OCI-LY7 (cell line): ENCODE results near the gene HAND2. TPM values are rescaled to one million over a fixed set of nuclear protein-coding genes. Genes with fewer than 3 reads are reported as not detected.

Source experiments
- BruUV-seq: library from RNA; stranded (reverse); fragments of 400-500 nt; replicated peaks from 2 replicates; lab custom pipeline; 2021; lab: Mats Ljungman, UMichigan
- CTCF ChIA-PET: fragments of 300-600 bp; sonication (Branson Sonifier 250); formaldehyde crosslinking; loops from one replicate; lab custom pipeline; 2022; ENCODE audit warnings: antibody characterized with exemption; ENCODE audit not compliant: unreplicated experiment; lab: Charles Lee
- POLR2A ChIA-PET: fragments of 300-600 bp; sonication (Branson Sonifier 250); formaldehyde crosslinking; loops from one replicate; lab custom pipeline; 2022; ENCODE audit warnings: antibody characterized with exemption; lab: Charles Lee
- DNase-seq: peaks from one replicate; pipeline ENCODE4 v3.0.0-alpha.2; 2015; ENCODE audit warnings: low spot score
- H2AFZ ChIP-seq: fragments of 200-600 bp; sonication (generic), shearing (Covaris generic); 2 replicates; pipeline ENCODE4 v1.6.1; 2014; ENCODE audit warnings: mild to moderate bottlenecking, antibody characterized with exemption, low read length, moderate library complexity
- H3K27ac ChIP-seq: fragments of 200-600 bp; sonication (generic); 2 replicates; pipeline ENCODE4 v1.5.1; 2014; ENCODE audit warnings: mixed run types, low read depth, mild to moderate bottlenecking, moderate library complexity, low read length, inconsistent platforms; ENCODE audit not compliant: poor library complexity, severe bottlenecking
- H3K36me3 ChIP-seq: fragments of 200-600 bp; sonication (generic); 2 replicates; pipeline ENCODE4 v1.6.1; 2014; ENCODE audit warnings: mild to moderate bottlenecking, antibody characterized with exemption, low read length, moderate library complexity, mixed read lengths; ENCODE audit not compliant: insufficient read depth
- H3K4me1 ChIP-seq: fragments of 200-600 bp; sonication (generic); 2 replicates; pipeline ENCODE4 v1.5.1; 2014; ENCODE audit warnings: mild to moderate bottlenecking, low read length; ENCODE audit not compliant: insufficient read depth, poor library complexity, severe bottlenecking
- H3K4me2 ChIP-seq: fragments of 200-600 bp; sonication (generic); 2 replicates; pipeline ENCODE4 v1.6.1; 2014; ENCODE audit warnings: mild to moderate bottlenecking, low read length
- H3K4me3 ChIP-seq: fragments of 200-600 bp; sonication (generic); 2 replicates; pipeline ENCODE4 v1.5.1; 2014; ENCODE audit warnings: mild to moderate bottlenecking, low read depth, low read length; ENCODE audit not compliant: poor library complexity, severe bottlenecking
- H3K79me2 ChIP-seq: fragments of 200-600 bp; sonication (generic); 2 replicates; pipeline ENCODE4 v1.6.1; 2016; ENCODE audit warnings: low read depth, mild to moderate bottlenecking, low read length, moderate library complexity, mixed read lengths; ENCODE audit not compliant: insufficient read depth
- H3K9me2 ChIP-seq: fragments of 200-600 bp; sonication (generic); 2 replicates; pipeline ENCODE4 v1.6.1; 2016; ENCODE audit warnings: mild to moderate bottlenecking, low read length, mixed read lengths; ENCODE audit not compliant: insufficient read depth
- H3K9me3 ChIP-seq: fragments of 200-600 bp; sonication (generic); 2 replicates; pipeline ENCODE4 v1.6.1; 2014; ENCODE audit warnings: mild to moderate bottlenecking, mixed run types, low read length, mixed read lengths
- H4K20me1 ChIP-seq: fragments of 200-600 bp; sonication (generic); 2 replicates; pipeline ENCODE4 v1.6.1; 2014; ENCODE audit warnings: mild to moderate bottlenecking, antibody characterized with exemption, low read length, moderate library complexity, mixed read lengths; ENCODE audit not compliant: insufficient read depth
- EZH2phosphoT487 ChIP-seq: fragments of 200-600 bp; sonication (generic); IDR thresholded peaks from 2 replicates; pipeline ENCODE4 v1.6.1; 2018; ENCODE audit warnings: low read depth, borderline replicate concordance, mild to moderate bottlenecking, mixed run types, antibody characterized with exemption, low read length, moderate library complexity, mixed read lengths
- intact Hi-C: fragments of 100-400 bp; cut with micrococcal nuclease; formaldehyde crosslinking; loops from one replicate; pipeline ENCODE4 v1.10.0; 2022; ENCODE audit not compliant: unreplicated experiment
- total RNA-seq, 2 experiments: library from RNA; depleted of rRNA in 1 of 2; stranded (reverse); fragments of >200 nt in 1 of 2; shearing (Covaris generic) in 1 of 2; gene quantifications; 2 replicates each; pipeline ENCODE4 v1.2.3, GENCODE V29; 2014 to 2022
- TF ChIP-seq, protein P1 (sequence below): fragments of 200-600 bp; sonication (generic); conservative IDR thresholded peaks from 2 replicates; pipeline ENCODE4 v1.5.1; 2014; ENCODE audit warnings: mild to moderate bottlenecking, antibody characterized with exemption, low read length, moderate library complexity, mixed read lengths

Gene HAND2
- total RNA-seq, 2 experiments from 2014 or later, result not detected

DNA sequence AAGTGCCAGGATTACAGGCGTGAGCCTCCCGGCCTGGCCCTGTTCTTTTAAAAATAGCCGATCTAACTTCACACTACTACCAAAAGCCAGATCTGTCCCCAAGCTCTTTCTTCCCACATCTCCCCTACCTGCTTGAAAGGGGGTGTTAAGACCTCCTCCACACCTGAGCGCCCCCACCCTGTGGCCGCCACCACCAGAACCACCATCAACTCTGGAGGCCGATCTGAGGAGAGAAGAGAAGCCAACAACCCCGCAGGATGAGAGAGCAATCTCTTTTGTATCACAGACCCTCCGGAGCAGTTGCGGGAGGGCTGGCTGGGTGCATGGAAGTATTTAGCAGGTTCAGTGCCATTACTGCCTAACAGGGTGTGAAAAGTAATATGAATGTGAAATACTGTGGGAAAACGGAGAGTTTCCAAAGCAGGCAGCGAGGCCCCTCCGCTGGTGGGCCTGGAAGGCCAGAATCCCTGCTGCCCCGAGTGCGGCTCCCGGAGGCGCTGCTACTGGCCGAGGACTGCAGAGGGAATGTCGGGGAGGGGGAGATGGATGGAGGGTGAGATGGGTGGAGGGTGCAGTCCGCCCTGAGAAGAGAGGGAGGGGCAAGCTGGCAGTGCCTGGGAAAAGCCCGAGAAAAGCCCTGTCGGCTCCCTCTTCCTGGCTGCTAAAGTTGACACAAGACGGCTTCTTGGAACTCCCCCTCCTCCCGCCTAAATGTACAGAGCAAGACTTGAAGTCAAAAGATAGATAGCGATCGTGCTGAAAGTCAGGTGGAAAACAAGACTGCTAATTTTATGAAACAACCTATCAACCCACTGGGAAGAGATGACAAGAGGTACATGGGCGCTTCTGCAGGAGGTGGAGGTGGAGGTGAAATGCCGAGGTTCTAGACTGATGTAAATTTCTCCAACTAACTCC is 22.3 kb downstream of the HAND2 start:
- Histone ChIP-seq H3K4me1 (no peaks in the 10 kb centered on the region), H3K27ac (no peak overlapping the region), H3K4me3 (no peak overlapping the region), H3K9me2 (no peaks in the 10 kb centered on the region), H3K9me3 (no peaks in the 10 kb centered on the region), H3K4me2 (no peak overlapping the region), H4K20me1 (no peaks in the 10 kb centered on the region), H3K79me2 (no peaks in the 10 kb centered on the region), H3K36me3 (no peaks in the 10 kb centered on the region), H2AFZ (no peak overlapping the region)
- no peak for DNase-seq
- no TSS peak for BruUV-seq
- intact Hi-C loops, result loop anchor here (5.0 to 10.0 kb wide), 2 partner anchors 617 to 810 kb away; no protein-coding TSS in a partner anchor
- no peak for TF ChIP-seq EZH2phosphoT487
- TF ChIP-seq, protein P1, sequence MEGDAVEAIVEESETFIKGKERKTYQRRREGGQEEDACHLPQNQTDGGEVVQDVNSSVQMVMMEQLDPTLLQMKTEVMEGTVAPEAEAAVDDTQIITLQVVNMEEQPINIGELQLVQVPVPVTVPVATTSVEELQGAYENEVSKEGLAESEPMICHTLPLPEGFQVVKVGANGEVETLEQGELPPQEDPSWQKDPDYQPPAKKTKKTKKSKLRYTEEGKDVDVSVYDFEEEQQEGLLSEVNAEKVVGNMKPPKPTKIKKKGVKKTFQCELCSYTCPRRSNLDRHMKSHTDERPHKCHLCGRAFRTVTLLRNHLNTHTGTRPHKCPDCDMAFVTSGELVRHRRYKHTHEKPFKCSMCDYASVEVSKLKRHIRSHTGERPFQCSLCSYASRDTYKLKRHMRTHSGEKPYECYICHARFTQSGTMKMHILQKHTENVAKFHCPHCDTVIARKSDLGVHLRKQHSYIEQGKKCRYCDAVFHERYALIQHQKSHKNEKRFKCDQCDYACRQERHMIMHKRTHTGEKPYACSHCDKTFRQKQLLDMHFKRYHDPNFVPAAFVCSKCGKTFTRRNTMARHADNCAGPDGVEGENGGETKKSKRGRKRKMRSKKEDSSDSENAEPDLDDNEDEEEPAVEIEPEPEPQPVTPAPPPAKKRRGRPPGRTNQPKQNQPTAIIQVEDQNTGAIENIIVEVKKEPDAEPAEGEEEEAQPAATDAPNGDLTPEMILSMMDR, result no peak
- ChIA-PET CTCF (no interaction called here), POLR2A (no interaction called here)

DNA sequence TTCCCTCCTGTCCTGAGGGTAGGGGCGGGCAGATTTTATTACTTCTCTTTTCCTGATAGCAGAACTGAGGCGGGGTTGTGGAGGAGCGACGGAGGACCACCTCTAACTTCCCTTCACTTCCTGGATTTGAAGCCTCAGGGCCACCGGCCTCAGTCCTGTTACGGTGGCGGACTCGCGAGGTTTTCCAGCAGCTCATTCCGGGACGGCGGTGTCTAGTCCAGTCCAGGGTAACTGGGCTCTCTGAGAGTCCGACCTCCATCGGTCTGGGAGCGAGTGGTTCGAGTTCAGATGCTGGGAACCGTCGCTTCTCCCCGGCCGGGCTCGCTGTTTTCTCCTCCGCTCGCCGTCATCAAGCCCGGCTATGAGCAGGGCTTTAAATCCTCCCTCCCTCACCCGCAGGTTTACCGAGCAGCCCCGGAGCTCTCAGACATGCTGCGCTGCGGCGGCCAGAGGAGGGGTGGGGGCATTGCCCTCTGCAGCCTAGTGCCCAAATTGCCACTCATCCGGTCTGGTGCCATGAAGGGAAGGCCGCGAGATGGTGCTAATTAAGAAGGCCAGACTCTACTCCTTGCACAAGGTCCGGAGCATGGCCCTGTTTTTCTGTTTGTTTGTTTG is 23.3 kb downstream of the HAND2 start:
- no TSS peak for BruUV-seq
- Histone ChIP-seq H3K36me3 (no peaks in the 10 kb centered on the region), H3K4me1 (no peaks in the 10 kb centered on the region), H3K27ac (no peak overlapping the region), H2AFZ (no peak overlapping the region; the same call in 1 of the 2 replicates), H3K9me2 (no peaks in the 10 kb centered on the region), H3K4me2 (no peak overlapping the region), H3K9me3 (no peaks in the 10 kb centered on the region), H4K20me1 (no peaks in the 10 kb centered on the region), H3K4me3 (no peak overlapping the region), H3K79me2 (no peaks in the 10 kb centered on the region)
- TF ChIP-seq, protein P1, result no peak
- no peak for TF ChIP-seq EZH2phosphoT487
- intact Hi-C loops, result loop anchor here (5.0 to 10.0 kb wide), 2 partner anchors 618 to 811 kb away; no protein-coding TSS in a partner anchor
- no peak for DNase-seq
- CTCF ChIA-PET, result no interaction called here
- POLR2A ChIA-PET, result no interaction called here
